K562 (cell line): ENCODE measurements around the gene CAMK2A. TPM values are rescaled to one million over a fixed set of nuclear protein-coding genes. Genes with fewer than 3 reads are reported as not detected.

Experiments
- ATAC-seq: fragments of 200-7000 bp; cut with Tn5 transposase; 3 replicates; pipeline ENCODE4 v1.9.1; 2020; ENCODE audit warnings: moderate library complexity
- BruUV-seq: library from RNA; stranded (reverse); fragments of 400-500 nt; replicated peaks from 2 replicates; lab custom pipeline; 2021; lab: Mats Ljungman, UMichigan
- CTCF ChIA-PET: fragments of 300-600 bp; formaldehyde crosslinking; extraction: SDS; loops from one replicate; lab custom pipeline; 2021; ENCODE audit warnings: low intra/inter-chr PET ratio; lab: Yijun Ruan, JAX
- POLR2A ChIA-PET: fragments of 300-600, 350-650 bp; sonication (Branson Sonifier 250); formaldehyde crosslinking; extraction: SDS; loops from one replicate; lab custom pipeline; 2021; ENCODE audit warnings: antibody characterized with exemption, inconsistent platforms; lab: Yijun Ruan, JAX
- DNase-seq, 4 experiments: peaks; one replicate each; pipeline versions ENCODE4 v3.0.0 to v3.0.0-alpha.2; 2011 to 2018; ENCODE audit warnings: low spot score in 3 of 4, mixed read lengths in 3 of 4; ENCODE audit errors: extremely low read depth in 1 of 4
- FAIRE-seq: peaks from 2 replicates; lab custom pipeline; 2011; peaks lifted over from hg19 to GRCh38; lab: Jason Lieb, UNC
- H2AFZ ChIP-seq: 2 replicates; pipeline ENCODE4 v1.6.0; 2011; ENCODE audit warnings: low read depth, low read length, control low read depth, inconsistent platforms
- H3K27ac ChIP-seq: fragments of 200-600 bp; 3 replicates; pipeline ENCODE4 v1.8.0; 2011; ENCODE audit warnings: low read depth, mild to moderate bottlenecking, control low read depth, inconsistent platforms, low read length, moderate library complexity, mixed read lengths; ENCODE audit errors: extremely low read depth
- H3K27me3 ChIP-seq, 2 experiments: fragments of 300-600 bp in 1 of 2; 2 replicates in 1 of 2; 3 replicates in 1 of 2; pipeline versions ENCODE4 v1.6.0 to v1.8.0; 2011; ENCODE audit warnings: inconsistent platforms in 2 of 2, low read length in 2 of 2, mild to moderate bottlenecking in 1 of 2, mixed read lengths in 1 of 2, moderate library complexity in 1 of 2; ENCODE audit not compliant: control insufficient read depth in 2 of 2, insufficient read depth in 2 of 2
- H3K36me3 ChIP-seq: fragments of 300-600 bp; 3 replicates; pipeline ENCODE4 v1.8.0; 2011; ENCODE audit warnings: mild to moderate bottlenecking, low read length, inconsistent platforms; ENCODE audit not compliant: control insufficient read depth, insufficient read depth
- H3K4me1 ChIP-seq, 2 experiments: fragments of 200-600 bp in 1 of 2; replicated peaks in 1 of 2; 2 replicates in 1 of 2; 3 replicates in 1 of 2; pipeline versions ENCODE4 v1.5.1 to v1.8.0; 2011; ENCODE audit warnings: inconsistent platforms in 2 of 2, low read length in 2 of 2, mild to moderate bottlenecking in 1 of 2, mixed read lengths in 1 of 2, moderate library complexity in 1 of 2; ENCODE audit not compliant: control insufficient read depth in 2 of 2, insufficient read depth in 2 of 2
- H3K4me2 ChIP-seq: 2 replicates; pipeline ENCODE4 v1.6.1; 2011; ENCODE audit warnings: low read length, control low read depth, inconsistent platforms, mixed read lengths; ENCODE audit not compliant: insufficient read depth
- H3K4me3 ChIP-seq: fragments of 200-600 bp; sonication (generic), shearing (Covaris generic); 2 replicates; pipeline ENCODE4 v1.5.1; 2016; ENCODE audit warnings: control low read depth, inconsistent platforms
- H3K79me2 ChIP-seq: fragments of 200-600 bp; 3 replicates; pipeline ENCODE4 v1.8.0; 2011; ENCODE audit warnings: low read length, inconsistent platforms; ENCODE audit not compliant: control insufficient read depth, insufficient read depth
- H3K9ac ChIP-seq, 2 experiments: 2 replicates each; pipeline versions ENCODE4 v1.6.0 to v1.6.1; 2011; ENCODE audit warnings: low read depth in 2 of 2, low read length in 2 of 2, control low read depth in 1 of 2, inconsistent platforms in 1 of 2, mild to moderate bottlenecking in 1 of 2, mixed read lengths in 1 of 2; ENCODE audit not compliant: insufficient read depth in 1 of 2
- H3K9me1 ChIP-seq: one replicate; pipeline ENCODE4 v1.6.0; 2011; ENCODE audit warnings: inconsistent platforms, mild to moderate bottlenecking, low read length, moderate library complexity; ENCODE audit not compliant: control insufficient read depth, insufficient read depth
- H3K9me3 ChIP-seq: replicated peaks from 2 replicates; pipeline ENCODE4 v1.5.1; 2011; ENCODE audit warnings: low read depth, low read length, inconsistent platforms; ENCODE audit not compliant: control insufficient read depth, insufficient read depth
- H4K20me1 ChIP-seq: replicated peaks from 2 replicates; pipeline ENCODE4 v1.6.1; 2011; ENCODE audit warnings: low read length, inconsistent platforms, mixed read lengths; ENCODE audit not compliant: control insufficient read depth, insufficient read depth
- BDP1 ChIP-seq: IDR thresholded peaks from 3 replicates; pipeline ENCODE4 v1.6.1; 2011; ENCODE audit not compliant: insufficient read length, insufficient read depth
- CEBPG ChIP-seq, 3 experiments: fragments of 200-800 bp in 1 of 3; sonication (Bioruptor generic) in 1 of 3; sonication (generic) in 1 of 3; formaldehyde crosslinking in 1 of 3; IDR thresholded peaks in 2 of 3; conservative IDR thresholded peaks in 1 of 3; 2 replicates each; pipeline versions ENCODE4 v1.6.1 to v1.8.0; 2016 to 2022; ENCODE audit warnings: missing compliant biosample characterization in 2 of 3, missing genetic modification characterization in 2 of 3, mild to moderate bottlenecking in 1 of 3, missing genetic modification reagents in 1 of 3
- CHD2 ChIP-seq: IDR thresholded peaks from 2 replicates; pipeline ENCODE4 v1.6.1; 2011; ENCODE audit warnings: low read depth, low read length
- CTBP1 ChIP-seq: fragments of 450-650 bp; IDR thresholded peaks from 2 replicates; pipeline ENCODE4 v1.6.1; 2016; ENCODE audit warnings: borderline replicate concordance
- FOXJ2 ChIP-seq: fragments of 200-800 bp; sonication (Bioruptor generic); IDR thresholded peaks from 2 replicates; pipeline ENCODE4 v1.6.1; 2016; ENCODE audit warnings: missing genetic modification characterization, missing compliant biosample characterization
- HLTF ChIP-seq: fragments of 450-650 bp; IDR thresholded peaks from 2 replicates; pipeline ENCODE4 v1.6.1; 2016
- HMGN3 ChIP-seq: IDR thresholded peaks from 2 replicates; pipeline ENCODE4 v1.6.1; 2011; ENCODE audit warnings: borderline replicate concordance, low read depth, mild to moderate bottlenecking, mixed read lengths, low read length; ENCODE audit not compliant: insufficient read length; ENCODE audit errors: extremely low read depth
- ZNF311 ChIP-seq: fragments of 250-450 bp; sonication (Bioruptor Pico); IDR thresholded peaks from 2 replicates; pipeline ENCODE4 v1.4.0; 2020; ENCODE audit warnings: mild to moderate bottlenecking, moderate library complexity
- WGBS: fragments of 100-300 bp; shearing (Covaris generic); methylation state at CpG from one replicate; pipeline ENCODE4 v1.1.6; 2016; ENCODE audit warnings: low coverage, mixed read lengths; ENCODE audit not compliant: insufficient coverage; ENCODE audit errors: missing lambda C conversion rate; 5-methylcytosine and 5-hydroxymethylcytosine counted together
- in situ Hi-C: fragments of 300-500 bp; cut with MboI; formaldehyde crosslinking; loops from 4 replicates; pipeline ENCODE4 v1.15.0; 2018; ENCODE audit warnings: inconsistent platforms, mixed read lengths
- intact Hi-C: fragments of 100-400 bp; cut with micrococcal nuclease; formaldehyde crosslinking; loops from 2 replicates; pipeline ENCODE4 v1.14.2; 2022
- polyA plus RNA-seq, 8 experiments: library from polyadenylated mRNA; depleted of rRNA in 4 of 8; stranded (reverse) in 5 of 8; unstranded in 3 of 8; fragments of >200 nt; fragmentation: Nextera tagmentation in 2 of 8; fragmentation: Illumina TruSeq in 1 of 8; extraction: Ambion mirVana in 2 of 8; extraction: Trizol in 1 of 8; gene quantifications; 2 replicates each; pipeline versions ENCODE4 v1.2.1 to v1.2.3, GENCODE V29; 2011 to 2014; ENCODE audit warnings: inconsistent platforms in 1 of 8, missing spikeins in 1 of 8
- total RNA-seq, 7 experiments: library from RNA; depleted of rRNA in 6 of 7; stranded (reverse); fragments of >200 nt in 6 of 7; fragmentation: Illumina TruSeq in 2 of 7; extraction: Trizol in 2 of 7; gene quantifications; 2 replicates each; pipeline versions ENCODE4 v1.2.1 to v1.2.3, GENCODE V29; 2011 to 2021; ENCODE audit warnings: low replicate concordance in 1 of 7
- TF ChIP-seq, protein P1 (sequence below), 3 experiments: fragments of 200-800 bp in 1 of 3; fragments of 250-450 bp in 1 of 3; fragments of 450-650 bp in 1 of 3; sonication (Bioruptor Pico) in 1 of 3; sonication (Bioruptor generic) in 1 of 3; formaldehyde crosslinking in 1 of 3; IDR thresholded peaks; 2 replicates each; pipeline versions ENCODE4 v1.6.1 to v1.8.0; 2016 to 2022; ENCODE audit warnings: mild to moderate bottlenecking in 2 of 3, missing genetic modification characterization in 2 of 3, missing compliant biosample characterization in 1 of 3, moderate library complexity in 1 of 3
- TF ChIP-seq, protein P2 (sequence below): fragments of 250-450 bp; sonication (Bioruptor Pico); IDR thresholded peaks from 2 replicates; pipeline ENCODE4 v1.5.0; 2020; ENCODE audit warnings: mild to moderate bottlenecking, borderline replicate concordance
- TF ChIP-seq, protein P3 (sequence below): sonication (generic); formaldehyde crosslinking; IDR thresholded peaks from 2 replicates; pipeline ENCODE4 v1.8.0; 2022; ENCODE audit warnings: missing genetic modification reagents, mild to moderate bottlenecking, borderline replicate concordance

Gene CAMK2A
- total and polyA plus RNA-seq, 9 of the 15 experiments (the other 6 are each of a cell fraction or from before 2014, with no cell fraction given) = 0.01 to 0.18 (median 0.04) TPM; not detected in 6

DNA sequence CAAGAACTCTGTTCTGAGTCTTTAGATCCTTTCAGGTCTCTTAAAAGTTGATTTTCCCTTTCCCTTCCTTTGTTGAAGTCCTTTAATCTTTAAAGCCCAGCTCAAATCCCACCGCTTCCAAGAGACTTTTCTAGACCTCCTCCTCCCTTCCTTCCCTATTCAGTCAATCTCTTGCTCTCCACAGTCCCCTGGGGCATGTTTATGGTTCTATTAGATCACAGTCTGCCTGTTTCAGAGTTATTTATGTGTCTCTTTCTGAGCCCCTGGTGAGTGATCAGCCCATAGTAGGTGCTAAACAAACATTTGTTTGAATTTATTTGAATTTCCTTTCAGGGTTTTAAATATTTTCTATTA, 20.3 kb upstream of the CAMK2A start:
- no TSS peak for BruUV-seq
- Histone ChIP-seq H3K4me3 (no peak overlapping the region), H3K79me2 (no peaks in the 10 kb centered on the region), H3K9me1 (no peaks in the 10 kb centered on the region), H3K27ac (no peak overlapping the region), H2AFZ (no peak overlapping the region), H4K20me1 (no peaks in the 10 kb centered on the region; the same call in 1 of the 2 replicates), H3K9me3 (no peaks in the 10 kb centered on the region), H3K36me3 (no peaks in the 10 kb centered on the region), H3K9ac (no peak overlapping the region), H3K27me3 (peaks cover 26 to 38% of the 10 kb centered on the region in 2 experiments), H3K4me1 (no peaks in the 10 kb centered on the region), H3K4me2 (no peak overlapping the region)
- ChIA-PET POLR2A (interaction anchor here (0.6 to 2.9 kb wide), 3 partner anchors 10 to 25 kb away, joined by 3 to 7 read pairs (median 7); no protein-coding TSS in a partner anchor), CTCF (no interaction called here)
- in situ Hi-C loops (no loop called here), intact Hi-C loops (no loop called here)
- TF ChIP-seq BDP1 (no peak), ZNF311 (CRISPR knock-in tag) (no peak), CEBPG (CRISPR knock-in tag; IDR thresholded peaks at IDR 0.05) (no peak), CEBPG (tag; conservative IDR thresholded peaks at IDR 0.05 in 1 of 2, IDR thresholded peaks at IDR 0.05 in 1 of 2) (no peak), CHD2 (no peak), FOXJ2 (tag) (no peak), CTBP1 (no peak), HLTF (no peak), HMGN3 (no peak)
- TF ChIP-seq, protein P1, sequence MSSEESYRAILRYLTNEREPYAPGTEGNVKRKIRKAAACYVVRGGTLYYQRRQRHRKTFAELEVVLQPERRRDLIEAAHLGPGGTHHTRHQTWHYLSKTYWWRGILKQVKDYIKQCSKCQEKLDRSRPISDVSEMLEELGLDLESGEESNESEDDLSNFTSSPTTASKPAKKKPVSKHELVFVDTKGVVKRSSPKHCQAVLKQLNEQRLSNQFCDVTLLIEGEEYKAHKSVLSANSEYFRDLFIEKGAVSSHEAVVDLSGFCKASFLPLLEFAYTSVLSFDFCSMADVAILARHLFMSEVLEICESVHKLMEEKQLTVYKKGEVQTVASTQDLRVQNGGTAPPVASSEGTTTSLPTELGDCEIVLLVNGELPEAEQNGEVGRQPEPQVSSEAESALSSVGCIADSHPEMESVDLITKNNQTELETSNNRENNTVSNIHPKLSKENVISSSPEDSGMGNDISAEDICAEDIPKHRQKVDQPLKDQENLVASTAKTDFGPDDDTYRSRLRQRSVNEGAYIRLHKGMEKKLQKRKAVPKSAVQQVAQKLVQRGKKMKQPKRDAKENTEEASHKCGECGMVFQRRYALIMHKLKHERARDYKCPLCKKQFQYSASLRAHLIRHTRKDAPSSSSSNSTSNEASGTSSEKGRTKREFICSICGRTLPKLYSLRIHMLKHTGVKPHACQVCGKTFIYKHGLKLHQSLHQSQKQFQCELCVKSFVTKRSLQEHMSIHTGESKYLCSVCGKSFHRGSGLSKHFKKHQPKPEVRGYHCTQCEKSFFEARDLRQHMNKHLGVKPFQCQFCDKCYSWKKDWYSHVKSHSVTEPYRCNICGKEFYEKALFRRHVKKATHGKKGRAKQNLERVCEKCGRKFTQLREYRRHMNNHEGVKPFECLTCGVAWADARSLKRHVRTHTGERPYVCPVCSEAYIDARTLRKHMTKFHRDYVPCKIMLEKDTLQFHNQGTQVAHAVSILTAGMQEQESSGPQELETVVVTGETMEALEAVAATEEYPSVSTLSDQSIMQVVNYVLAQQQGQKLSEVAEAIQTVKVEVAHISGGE (CRISPR knock-in tag; IDR thresholded peaks at IDR 0.05) = no peak
- TF ChIP-seq, protein P2, sequence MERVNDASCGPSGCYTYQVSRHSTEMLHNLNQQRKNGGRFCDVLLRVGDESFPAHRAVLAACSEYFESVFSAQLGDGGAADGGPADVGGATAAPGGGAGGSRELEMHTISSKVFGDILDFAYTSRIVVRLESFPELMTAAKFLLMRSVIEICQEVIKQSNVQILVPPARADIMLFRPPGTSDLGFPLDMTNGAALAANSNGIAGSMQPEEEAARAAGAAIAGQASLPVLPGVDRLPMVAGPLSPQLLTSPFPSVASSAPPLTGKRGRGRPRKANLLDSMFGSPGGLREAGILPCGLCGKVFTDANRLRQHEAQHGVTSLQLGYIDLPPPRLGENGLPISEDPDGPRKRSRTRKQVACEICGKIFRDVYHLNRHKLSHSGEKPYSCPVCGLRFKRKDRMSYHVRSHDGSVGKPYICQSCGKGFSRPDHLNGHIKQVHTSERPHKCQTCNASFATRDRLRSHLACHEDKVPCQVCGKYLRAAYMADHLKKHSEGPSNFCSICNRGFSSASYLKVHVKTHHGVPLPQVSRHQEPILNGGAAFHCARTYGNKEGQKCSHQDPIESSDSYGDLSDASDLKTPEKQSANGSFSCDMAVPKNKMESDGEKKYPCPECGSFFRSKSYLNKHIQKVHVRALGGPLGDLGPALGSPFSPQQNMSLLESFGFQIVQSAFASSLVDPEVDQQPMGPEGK (CRISPR knock-in tag) = no peak
- TF ChIP-seq, protein P3, sequence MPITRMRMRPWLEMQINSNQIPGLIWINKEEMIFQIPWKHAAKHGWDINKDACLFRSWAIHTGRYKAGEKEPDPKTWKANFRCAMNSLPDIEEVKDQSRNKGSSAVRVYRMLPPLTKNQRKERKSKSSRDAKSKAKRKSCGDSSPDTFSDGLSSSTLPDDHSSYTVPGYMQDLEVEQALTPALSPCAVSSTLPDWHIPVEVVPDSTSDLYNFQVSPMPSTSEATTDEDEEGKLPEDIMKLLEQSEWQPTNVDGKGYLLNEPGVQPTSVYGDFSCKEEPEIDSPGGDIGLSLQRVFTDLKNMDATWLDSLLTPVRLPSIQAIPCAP = no peak
- ATAC-seq (no peak), FAIRE-seq (no peak), DNase-seq (no peak)
- 0% methylated on average over 1 of the region's 1 CpG for WGBS
